Gastroesophageal sphincter (tissue), 4 donors: ENCODE data around the gene GLG1. TPM values are rescaled to one million over a fixed set of nuclear protein-coding genes. Genes with fewer than 3 reads are reported as not detected.
"Not testable (repeated sequence)": the region's sequence is repeated elsewhere in the genome, so short reads cannot be mapped to it uniquely, and the experiment has no call there.

Source experiments
- ATAC-seq: fragments of 150-250 bp; one replicate; pipeline ENCODE4 v1.9.1; 2016; ENCODE audit warnings: mild to moderate bottlenecking, moderate library complexity
- H3K27ac ChIP-seq, 4 donors: fragments of 200-600 bp; sonication (generic) in 3 of 4; 1 replicate in 3 of 4; 2 replicates in 1 of 4; pipeline ENCODE4 v1.5.1; 2016 to 2019
- H3K27me3 ChIP-seq: fragments of 200-600 bp; sonication (generic); one replicate; pipeline ENCODE4 v1.5.1; 2019
- H3K36me3 ChIP-seq, 2 donors: fragments of 200-600 bp; sonication (generic); one replicate each; pipeline ENCODE4 v1.5.1; 2019; ENCODE audit warnings: control low read depth in 1 of 2
- H3K4me1 ChIP-seq, 3 donors: fragments of 200-600 bp; sonication (generic); 1 replicate in 2 of 3; 2 replicates in 1 of 3; pipeline ENCODE4 v1.5.1; 2016 to 2019; ENCODE audit warnings: control low read depth in 2 of 3
- H3K4me3 ChIP-seq, 2 donors: fragments of 200-600 bp; sonication (generic); one replicate each; pipeline ENCODE4 v1.5.1; 2019; ENCODE audit warnings: mild to moderate bottlenecking in 1 of 2, moderate library complexity in 1 of 2
- H3K9me3 ChIP-seq, 3 donors: fragments of 200-600 bp; sonication (generic); one replicate each; pipeline ENCODE4 v1.5.1; 2017 to 2019; ENCODE audit warnings: control low read depth in 2 of 3
- EP300 ChIP-seq: sonication (generic); formaldehyde crosslinking; IDR thresholded peaks from one replicate; pipeline ENCODE4 v1.6.1; 2017; ENCODE audit warnings: antibody characterized with exemption, mild to moderate bottlenecking
- POLR2A ChIP-seq, 2 donors: fragments of 450-650 bp; IDR thresholded peaks; one replicate each; pipeline ENCODE4 v1.6.1; 2017; ENCODE audit warnings: antibody characterized with exemption in 2 of 2, mild to moderate bottlenecking in 2 of 2, moderate library complexity in 1 of 2
- POLR2AphosphoS5 ChIP-seq: sonication (generic); formaldehyde crosslinking; IDR thresholded peaks from one replicate; pipeline ENCODE4 v1.6.1; 2017; ENCODE audit warnings: antibody characterized with exemption
- WGBS, 2 donors: methylation state at CpG; one replicate each; pipeline ENCODE4 v1.1.5; 2018; ENCODE audit warnings: low coverage in 1 of 2; 5-methylcytosine and 5-hydroxymethylcytosine counted together
- total RNA-seq, 4 donors: library from RNA; depleted of rRNA; stranded (reverse); fragments of >200 nt; gene quantifications; one replicate each; pipeline ENCODE4 v1.1.0, GENCODE V29; 2016
- TF ChIP-seq, protein P1 (sequence below), 4 experiments: fragments of 200-600 bp in 2 of 4; fragments of 450-650 bp in 2 of 4; sonication (generic) in 1 of 4; IDR thresholded peaks; one replicate each; pipeline ENCODE4 v1.5.1; 2017 to 2019; ENCODE audit warnings: antibody characterized with exemption in 4 of 4, mild to moderate bottlenecking in 2 of 4, moderate library complexity in 2 of 4

Gene GLG1
- total RNA-seq, 4 donors from 2014 or later = 121 to 151 (median 139) TPM

DNA sequence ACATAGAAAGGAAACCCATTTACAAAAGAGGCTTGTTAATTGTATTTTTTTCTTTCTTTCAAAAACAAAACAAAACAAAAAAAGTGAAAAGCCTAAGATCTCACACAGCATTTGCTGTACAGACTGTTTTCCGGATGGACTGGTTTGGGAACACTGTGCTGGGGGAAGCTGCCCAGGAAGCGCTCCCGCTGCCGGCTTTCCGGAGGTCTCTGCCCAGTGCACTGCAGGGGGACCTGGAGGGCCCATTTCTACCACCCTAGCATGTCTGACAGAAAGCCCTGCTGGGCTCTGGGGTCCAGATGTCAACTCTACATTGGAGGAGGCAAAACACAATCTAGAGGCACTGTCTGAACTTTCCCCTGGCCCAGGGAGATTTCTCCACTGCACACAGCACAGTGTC, 159.3 kb downstream of the GLG1 start:
- Histone ChIP-seq H3K9me3 (no peaks in the 10 kb centered on the region), H3K36me3 (peaks cover 0 to 43% of the 10 kb centered on the region in 2 donors), H3K27me3 (no peaks in the 10 kb centered on the region), H3K4me1 (peaks cover 0 to 24% (median 8%) of the 10 kb centered on the region in 3 donors), H3K27ac (peak overlapping the region in 2 of 4 donors; percentile 80 to 84), H3K4me3 (no peak overlapping the region)
- no peak for ATAC-seq
- TF ChIP-seq POLR2AphosphoS5 = no peak
- TF ChIP-seq POLR2A (IDR thresholded peaks at IDR 0.05) = no peak
- no peak for TF ChIP-seq EP300
- TF ChIP-seq, protein P1, sequence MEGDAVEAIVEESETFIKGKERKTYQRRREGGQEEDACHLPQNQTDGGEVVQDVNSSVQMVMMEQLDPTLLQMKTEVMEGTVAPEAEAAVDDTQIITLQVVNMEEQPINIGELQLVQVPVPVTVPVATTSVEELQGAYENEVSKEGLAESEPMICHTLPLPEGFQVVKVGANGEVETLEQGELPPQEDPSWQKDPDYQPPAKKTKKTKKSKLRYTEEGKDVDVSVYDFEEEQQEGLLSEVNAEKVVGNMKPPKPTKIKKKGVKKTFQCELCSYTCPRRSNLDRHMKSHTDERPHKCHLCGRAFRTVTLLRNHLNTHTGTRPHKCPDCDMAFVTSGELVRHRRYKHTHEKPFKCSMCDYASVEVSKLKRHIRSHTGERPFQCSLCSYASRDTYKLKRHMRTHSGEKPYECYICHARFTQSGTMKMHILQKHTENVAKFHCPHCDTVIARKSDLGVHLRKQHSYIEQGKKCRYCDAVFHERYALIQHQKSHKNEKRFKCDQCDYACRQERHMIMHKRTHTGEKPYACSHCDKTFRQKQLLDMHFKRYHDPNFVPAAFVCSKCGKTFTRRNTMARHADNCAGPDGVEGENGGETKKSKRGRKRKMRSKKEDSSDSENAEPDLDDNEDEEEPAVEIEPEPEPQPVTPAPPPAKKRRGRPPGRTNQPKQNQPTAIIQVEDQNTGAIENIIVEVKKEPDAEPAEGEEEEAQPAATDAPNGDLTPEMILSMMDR (IDR thresholded peaks at IDR 0.05) = no peak
- 88% methylated on average over 5 of the region's 5 CpGs; no CpG with 5 or more reads in 1 of the 2 donors for WGBS, 2 donors

DNA sequence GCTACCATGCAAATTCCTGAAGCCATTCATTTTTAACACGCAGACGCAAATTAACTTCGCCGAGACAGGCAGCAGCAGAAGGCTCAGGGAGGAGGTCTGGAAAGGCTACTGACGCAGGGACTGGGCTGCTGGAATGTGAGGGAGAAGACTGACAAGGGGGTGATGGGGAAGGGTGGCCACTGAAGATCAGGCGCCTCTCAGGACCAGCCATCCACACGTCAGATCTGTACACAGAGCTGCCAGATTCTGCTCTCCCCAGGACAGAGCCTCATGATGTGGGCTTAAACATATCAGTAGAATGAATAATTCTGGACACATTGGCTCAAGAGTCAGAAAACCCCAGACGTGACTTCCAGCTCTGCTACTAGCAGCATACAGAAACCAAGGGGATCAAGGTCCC, 160.0 kb downstream of the GLG1 start:
- Histone ChIP-seq H3K36me3 (peaks cover 0 to 36% of the 10 kb centered on the region in 2 donors), H3K4me1 (peaks cover 0 to 24% (median 8%) of the 10 kb centered on the region in 3 donors), H3K9me3 (no peaks in the 10 kb centered on the region), H3K27me3 (no peaks in the 10 kb centered on the region), H3K27ac (no peak overlapping the region), H3K4me3 (no peak overlapping the region)
- no peak for ATAC-seq
- TF ChIP-seq POLR2AphosphoS5 = no peak
- TF ChIP-seq, protein P1 (IDR thresholded peaks at IDR 0.05) = no peak
- no peak for TF ChIP-seq EP300
- TF ChIP-seq POLR2A (IDR thresholded peaks at IDR 0.05) = no peak
- WGBS, 2 donors = 80 to 90% methylated on average over 2 to 8 of the region's 8 CpGs

DNA sequence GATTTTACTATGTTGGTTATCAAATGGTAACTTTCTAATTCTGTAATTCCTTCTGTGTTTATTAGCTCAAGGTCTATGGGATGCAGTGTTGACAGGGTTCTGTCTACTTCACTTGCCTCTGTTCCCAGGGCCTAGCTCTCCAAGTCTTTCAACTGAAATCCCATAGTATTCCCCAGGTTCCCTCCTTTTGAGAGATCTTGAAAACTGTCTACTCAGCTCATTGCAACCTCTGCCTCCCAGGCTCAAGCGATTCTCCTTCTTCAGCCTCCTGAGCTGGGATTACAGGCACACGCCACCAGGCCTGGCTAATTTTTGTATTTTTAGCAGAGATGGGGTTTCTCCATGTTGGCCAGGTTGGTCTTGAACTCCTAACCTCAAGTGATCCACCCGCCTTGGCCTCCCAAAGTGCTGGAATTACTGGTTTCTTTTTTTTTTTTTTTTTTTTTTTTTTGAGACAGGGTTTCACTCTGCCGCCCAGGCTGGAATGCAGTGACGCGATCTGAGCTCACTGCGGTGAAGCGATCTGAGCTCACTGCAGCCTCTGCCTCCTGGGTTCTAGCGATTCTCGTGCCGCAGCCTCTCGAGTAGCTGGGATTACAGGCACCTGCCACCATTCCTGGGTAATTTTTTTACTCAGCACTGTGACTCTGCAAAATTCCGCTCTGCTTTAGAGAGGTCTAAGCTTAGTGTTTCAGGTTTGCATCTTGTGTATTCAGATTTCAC, 163.1 kb downstream of the GLG1 start:
- not testable (repeated sequence) for H3K27me3 ChIP-seq, H3K27ac ChIP-seq, H3K9me3 ChIP-seq, H3K4me3 ChIP-seq, ATAC-seq, H3K4me1 ChIP-seq, H3K36me3 ChIP-seq
- WGBS, 2 donors = 80 to 100% methylated on average over 1 to 3 of the region's 13 CpGs

DNA sequence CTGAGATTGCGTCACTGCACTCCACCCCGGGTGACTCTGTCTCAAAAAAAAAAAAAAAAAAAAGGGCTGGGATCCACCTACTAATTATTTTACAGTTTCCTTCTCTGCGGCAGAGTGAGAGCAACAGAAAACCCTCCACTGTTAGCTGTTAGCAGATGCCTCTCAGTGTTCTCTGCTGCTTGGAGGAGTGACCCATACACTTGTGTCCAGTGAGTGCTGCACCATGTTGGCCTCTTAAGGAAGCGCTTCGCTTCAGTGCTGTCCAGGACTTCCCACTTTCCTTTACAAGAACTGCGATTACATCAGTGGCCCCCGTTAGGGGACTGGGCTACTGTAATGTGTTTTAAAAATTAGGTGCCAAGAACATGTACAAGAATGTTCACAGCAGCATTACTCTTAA, 167.2 kb downstream of the GLG1 start:
- ATAC-seq = no peak
- 64 to 79% methylated on average over 5 to 7 of the region's 7 CpGs for WGBS, 2 donors

DNA sequence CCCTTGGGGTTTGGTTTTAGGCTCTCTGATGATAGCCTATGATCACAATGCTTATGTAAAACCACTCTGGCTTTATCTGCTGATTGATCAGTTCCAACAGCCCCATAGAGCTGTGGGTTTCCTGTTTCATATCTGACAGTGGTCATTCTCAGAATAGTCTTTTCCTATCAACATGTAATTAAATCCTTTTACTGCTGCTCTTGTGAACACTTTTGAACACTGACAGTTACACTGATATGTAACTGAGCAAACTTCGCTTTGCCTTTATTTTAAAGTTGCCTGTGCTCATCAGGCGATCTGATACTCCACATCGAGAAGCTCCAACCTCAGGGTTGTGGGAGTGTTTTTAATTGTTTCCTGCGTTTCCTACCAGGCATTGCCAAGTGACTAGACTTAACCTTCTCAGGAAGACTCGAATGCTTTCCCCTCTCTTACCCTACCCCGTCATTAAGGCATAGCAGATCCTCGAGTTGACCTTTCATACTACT, 168.4 kb downstream of the GLG1 start:
- H3K4me1 ChIP-seq = no peaks in the 10 kb centered on the region
- 63 to 68% methylated on average over 7 of the region's 7 CpGs for WGBS, 2 donors
- no peak overlapping the region for H3K4me3 ChIP-seq
- TF ChIP-seq POLR2AphosphoS5 = no peak
- TF ChIP-seq POLR2A (IDR thresholded peaks at IDR 0.05) = no peak
- no peak for TF ChIP-seq EP300
- TF ChIP-seq, protein P1 (IDR thresholded peaks at IDR 0.05) = no peak
- H3K27ac ChIP-seq = no peak overlapping the region
- ATAC-seq = no peak
- no peaks in the 10 kb centered on the region for H3K9me3 ChIP-seq
- no peaks in the 10 kb centered on the region for H3K27me3 ChIP-seq
- no peaks in the 10 kb centered on the region for H3K36me3 ChIP-seq

More for the DNA sequence above, 167.2 kb downstream of the GLG1 start:
- no peak overlapping the region for H3K27ac ChIP-seq
- H3K36me3 ChIP-seq = no peaks in the 10 kb centered on the region
- H3K4me1 ChIP-seq = no peaks in the 10 kb centered on the region
- H3K4me3 ChIP-seq = no peak overlapping the region
- no peaks in the 10 kb centered on the region for H3K9me3 ChIP-seq
- TF ChIP-seq EP300 = no peak
- no peak for TF ChIP-seq POLR2AphosphoS5
- TF ChIP-seq, protein P1 (IDR thresholded peaks at IDR 0.05) = no peak
- TF ChIP-seq POLR2A (IDR thresholded peaks at IDR 0.05) = no peak
- H3K27me3 ChIP-seq = no peaks in the 10 kb centered on the region
